ENCODE data around the gene HPX. TPM values are rescaled to one million over a fixed set of nuclear protein-coding genes. Genes with fewer than 3 reads are reported as not detected.

The HPX gene
- total and polyA plus RNA-seq, 2 of the 13 experiments (the other 11 are each of a cell fraction or from before 2014, with no cell fraction given) = 9.2 to 57.4 TPM

DNA sequence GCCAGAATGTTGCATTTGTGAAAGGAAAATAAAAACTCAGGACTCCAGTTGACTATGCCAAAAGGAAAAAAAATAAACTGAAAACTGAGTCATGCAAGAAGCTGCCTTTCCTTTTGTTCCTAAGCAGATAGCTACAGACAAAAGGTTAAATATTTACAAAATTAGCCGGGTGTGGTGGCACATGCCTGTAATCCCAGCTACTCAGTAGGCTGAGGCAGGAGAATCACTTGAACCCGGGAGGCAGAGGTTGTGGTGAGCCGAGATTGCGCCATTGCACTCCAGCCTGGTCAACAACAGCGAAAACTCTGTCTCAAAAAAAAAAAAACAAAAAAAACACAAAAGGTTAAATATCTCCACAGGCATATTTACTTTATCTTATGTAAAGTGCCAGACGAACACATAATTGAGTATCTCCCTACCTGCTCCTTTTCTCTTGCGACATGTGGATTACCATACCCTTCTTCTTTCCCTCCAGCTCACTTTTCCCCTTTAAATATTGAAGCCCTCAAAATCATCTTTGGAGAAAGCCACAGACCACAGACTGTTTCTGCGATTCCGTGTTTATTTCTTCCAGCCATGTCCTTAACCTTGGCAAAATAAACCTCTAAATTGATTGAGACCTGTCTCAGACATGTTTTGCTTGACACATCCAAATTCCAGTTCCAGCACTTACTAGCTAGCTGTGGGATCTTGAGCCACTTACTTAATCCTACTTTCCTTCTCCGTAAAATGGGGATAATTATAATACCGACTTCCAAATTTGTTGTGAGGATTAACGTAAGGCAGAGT is 52.8 kb downstream of the HPX start (continued):
- TF ChIP-seq MXI1 (IDR thresholded peaks at IDR 0.05; ENCODE audit: borderline replicate concordance, low read depth, low read length) (no peak), PBX2 (CRISPR knock-in tag; IDR thresholded peaks at IDR 0.05) (no peak), TARDBP (CRISPR knock-in tag; IDR thresholded peaks at IDR 0.05) (no peak), RFX3 (CRISPR knock-in tag; IDR thresholded peaks at IDR 0.05) (no peak), ZNF572 (CRISPR knock-in tag; IDR thresholded peaks at IDR 0.05) (no peak), NCOA2 (CRISPR knock-in tag; IDR thresholded peaks at IDR 0.05) (0 out of 2 replicates have a peak, but pooled peaks have one; percentile 36), FOXP1 (IDR thresholded peaks at IDR 0.05) (0 out of 2 replicates have a peak, but pooled peaks have one; percentile 25), FOXP1 (CRISPR knock-in tag; IDR thresholded peaks at IDR 0.05) (peak; percentile 75), ZNF609 (CRISPR knock-in tag; IDR thresholded peaks at IDR 0.05; ENCODE audit: borderline replicate concordance) (peak; percentile 43; the same call in 1 of the 2 replicates), CREB1 (IDR thresholded peaks at IDR 0.05) (no peak), CREB1 (CRISPR knock-in tag; IDR thresholded peaks at IDR 0.05) (0 out of 2 replicates have a peak, but pooled peaks have one; percentile 30), ETV5 (CRISPR knock-in tag; IDR thresholded peaks at IDR 0.05; ENCODE audit: borderline replicate concordance) (no peak), NR2F2 (IDR thresholded peaks at IDR 0.05; ENCODE audit: borderline replicate concordance, low read depth) (peak; percentile 37; the same call in 1 of the 2 replicates), ZKSCAN8 (CRISPR knock-in tag; IDR thresholded peaks at IDR 0.05; ENCODE audit: borderline replicate concordance) (no peak), MLLT10 (CRISPR knock-in tag; IDR thresholded peaks at IDR 0.05) (no peak), SP2 (CRISPR knock-in tag; IDR thresholded peaks at IDR 0.05) (no peak), ZNF761 (CRISPR knock-in tag; conservative IDR thresholded peaks at IDR 0.05) (no peak), HMG20B (CRISPR knock-in tag; conservative IDR thresholded peaks at IDR 0.05) (0 out of 2 replicates have a peak, but pooled peaks have one; percentile 49), ZNF850 (CRISPR knock-in tag; conservative IDR thresholded peaks at IDR 0.05) (no peak), KDM5B (CRISPR knock-in tag; IDR thresholded peaks at IDR 0.05; ENCODE audit: borderline replicate concordance) (no peak), KAT8 (CRISPR knock-in tag; IDR thresholded peaks at IDR 0.05) (no peak), CAMTA2 (CRISPR knock-in tag; IDR thresholded peaks at IDR 0.05; ENCODE audit: borderline replicate concordance) (no peak)
- TF ChIP-seq, protein P1, sequence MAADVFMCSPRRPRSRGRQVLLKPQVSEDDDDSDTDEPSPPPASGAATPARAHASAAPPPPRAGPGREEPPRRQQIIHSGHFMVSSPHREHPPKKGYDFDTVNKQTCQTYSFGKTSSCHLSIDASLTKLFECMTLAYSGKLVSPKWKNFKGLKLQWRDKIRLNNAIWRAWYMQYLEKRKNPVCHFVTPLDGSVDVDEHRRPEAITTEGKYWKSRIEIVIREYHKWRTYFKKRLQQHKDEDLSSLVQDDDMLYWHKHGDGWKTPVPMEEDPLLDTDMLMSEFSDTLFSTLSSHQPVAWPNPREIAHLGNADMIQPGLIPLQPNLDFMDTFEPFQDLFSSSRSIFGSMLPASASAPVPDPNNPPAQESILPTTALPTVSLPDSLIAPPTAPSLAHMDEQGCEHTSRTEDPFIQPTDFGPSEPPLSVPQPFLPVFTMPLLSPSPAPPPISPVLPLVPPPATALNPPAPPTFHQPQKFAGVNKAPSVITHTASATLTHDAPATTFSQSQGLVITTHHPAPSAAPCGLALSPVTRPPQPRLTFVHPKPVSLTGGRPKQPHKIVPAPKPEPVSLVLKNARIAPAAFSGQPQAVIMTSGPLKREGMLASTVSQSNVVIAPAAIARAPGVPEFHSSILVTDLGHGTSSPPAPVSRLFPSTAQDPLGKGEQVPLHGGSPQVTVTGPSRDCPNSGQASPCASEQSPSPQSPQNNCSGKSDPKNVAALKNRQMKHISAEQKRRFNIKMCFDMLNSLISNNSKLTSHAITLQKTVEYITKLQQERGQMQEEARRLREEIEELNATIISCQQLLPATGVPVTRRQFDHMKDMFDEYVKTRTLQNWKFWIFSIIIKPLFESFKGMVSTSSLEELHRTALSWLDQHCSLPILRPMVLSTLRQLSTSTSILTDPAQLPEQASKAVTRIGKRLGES (CRISPR knock-in tag; IDR thresholded peaks at IDR 0.05; ENCODE audit: borderline replicate concordance) = no peak

Data from HepG2 (cell line).